Measurements from ENCODE around the gene KMT2D.

The KMT2D gene

DNA sequence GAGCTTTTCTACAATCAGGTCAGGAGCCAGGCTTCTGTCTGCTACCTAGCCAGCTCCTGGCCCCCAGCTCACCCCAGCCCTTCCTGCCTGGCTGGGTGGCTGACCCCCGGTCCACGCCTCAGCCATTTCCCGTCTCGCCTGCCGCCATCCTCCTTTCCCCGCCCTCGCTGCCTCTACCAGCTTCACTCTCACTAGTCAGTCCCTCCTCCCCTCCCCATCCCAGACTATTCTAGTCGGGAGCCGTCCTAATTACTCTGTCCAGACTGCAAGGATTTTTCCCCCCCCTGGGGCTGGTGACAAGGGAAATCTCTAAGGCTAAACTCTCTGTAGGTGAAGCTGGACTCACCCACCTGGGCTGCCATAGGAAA, 33.2 kb upstream of the KMT2D start:
- TF ChIP-seq, protein P1, sequence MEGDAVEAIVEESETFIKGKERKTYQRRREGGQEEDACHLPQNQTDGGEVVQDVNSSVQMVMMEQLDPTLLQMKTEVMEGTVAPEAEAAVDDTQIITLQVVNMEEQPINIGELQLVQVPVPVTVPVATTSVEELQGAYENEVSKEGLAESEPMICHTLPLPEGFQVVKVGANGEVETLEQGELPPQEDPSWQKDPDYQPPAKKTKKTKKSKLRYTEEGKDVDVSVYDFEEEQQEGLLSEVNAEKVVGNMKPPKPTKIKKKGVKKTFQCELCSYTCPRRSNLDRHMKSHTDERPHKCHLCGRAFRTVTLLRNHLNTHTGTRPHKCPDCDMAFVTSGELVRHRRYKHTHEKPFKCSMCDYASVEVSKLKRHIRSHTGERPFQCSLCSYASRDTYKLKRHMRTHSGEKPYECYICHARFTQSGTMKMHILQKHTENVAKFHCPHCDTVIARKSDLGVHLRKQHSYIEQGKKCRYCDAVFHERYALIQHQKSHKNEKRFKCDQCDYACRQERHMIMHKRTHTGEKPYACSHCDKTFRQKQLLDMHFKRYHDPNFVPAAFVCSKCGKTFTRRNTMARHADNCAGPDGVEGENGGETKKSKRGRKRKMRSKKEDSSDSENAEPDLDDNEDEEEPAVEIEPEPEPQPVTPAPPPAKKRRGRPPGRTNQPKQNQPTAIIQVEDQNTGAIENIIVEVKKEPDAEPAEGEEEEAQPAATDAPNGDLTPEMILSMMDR (IDR thresholded peaks at IDR 0.05; ENCODE audit: low read depth, low read length, missing control alignments) = no peak
- in situ Hi-C loops (cut with HindIII; ENCODE audit: low sequenced_read_pairs) = no loop called here
- H3K4me3 ChIP-seq (ENCODE audit: low read depth, low read length) = no peak overlapping the region
- no peak for DNase-seq (ENCODE audit: low read depth)

DNA sequence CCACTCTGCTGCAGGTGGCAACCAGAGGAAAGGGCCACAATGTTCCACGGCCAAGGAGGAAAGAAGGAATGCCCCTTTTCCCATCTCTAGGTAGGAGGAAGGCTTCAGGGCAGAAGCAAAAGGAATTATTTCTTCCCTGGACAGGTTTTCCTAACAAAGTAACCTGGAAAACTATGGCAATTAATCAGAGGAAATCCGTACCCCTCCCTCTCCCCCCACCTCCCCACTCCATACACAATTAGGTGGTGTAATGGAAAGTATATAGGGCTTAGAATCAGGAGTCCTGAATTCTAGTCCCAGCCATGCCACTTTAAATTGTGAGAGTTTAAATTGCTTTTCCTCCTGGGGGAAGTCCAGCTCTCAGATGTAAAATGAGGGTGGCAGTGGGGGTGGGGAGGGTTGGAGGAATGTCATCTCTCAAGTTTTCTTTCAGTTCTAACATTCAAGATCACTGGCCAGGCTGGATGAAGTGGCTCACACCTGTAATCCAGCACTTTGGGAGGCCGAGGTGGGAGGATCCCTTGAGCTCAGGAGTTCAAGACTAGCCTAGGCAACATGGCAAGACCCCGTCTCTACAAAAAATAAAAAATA, 32.3 kb upstream of the KMT2D start:
- DNase-seq (ENCODE audit: low read depth) = no peak
- no peak overlapping the region for H3K4me3 ChIP-seq (ENCODE audit: low read depth, low read length)
- in situ Hi-C loops (cut with HindIII; ENCODE audit: low sequenced_read_pairs) = no loop called here
- TF ChIP-seq, protein P1 (IDR thresholded peaks at IDR 0.05; ENCODE audit: low read depth, low read length, missing control alignments) = no peak

DNA sequence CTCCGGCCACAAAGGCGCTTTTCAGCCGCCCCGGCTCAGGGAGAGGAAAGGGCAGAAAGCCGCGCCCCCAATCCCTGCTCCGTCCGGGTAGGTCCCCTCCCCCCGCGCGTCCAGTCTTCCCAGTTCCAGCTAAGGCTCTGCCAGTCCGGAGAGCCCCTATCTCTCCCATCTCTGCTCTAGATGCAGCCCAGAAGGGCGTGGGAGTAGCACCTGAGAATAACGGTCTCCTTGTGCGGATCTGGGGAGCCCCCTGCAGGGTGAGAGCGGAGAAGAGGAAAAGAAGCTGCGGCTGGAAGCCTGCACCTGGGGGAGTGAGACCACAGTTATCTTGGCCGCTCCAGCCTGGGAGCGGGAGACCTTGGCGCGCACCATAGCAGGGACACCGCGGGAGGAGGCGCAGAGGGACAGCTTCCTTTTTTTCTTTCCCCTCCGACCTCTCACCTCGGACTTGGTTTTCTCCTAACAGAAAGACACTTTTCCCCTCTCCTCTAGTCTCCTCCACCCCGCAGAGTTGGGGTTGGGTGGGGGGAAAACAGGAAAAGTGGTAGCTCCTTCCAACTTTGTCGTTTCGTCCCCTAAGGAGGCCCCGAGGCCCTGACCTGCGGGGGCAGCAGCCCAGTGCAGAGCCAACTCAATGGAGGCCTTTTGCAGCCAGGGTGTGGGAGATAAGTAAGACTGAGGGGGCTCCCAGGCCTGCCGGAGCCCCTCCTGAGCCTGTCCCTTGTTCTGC, 31.7 kb upstream of the KMT2D start:
- TF ChIP-seq, protein P1 (IDR thresholded peaks at IDR 0.05; ENCODE audit: low read depth, low read length, missing control alignments) = peak; percentile 66
- in situ Hi-C loops (cut with HindIII; ENCODE audit: low sequenced_read_pairs) = no loop called here
- H3K4me3 ChIP-seq (ENCODE audit: low read depth, low read length) = peak overlapping the region; percentile 28
- no peak for DNase-seq (ENCODE audit: low read depth)

DNA sequence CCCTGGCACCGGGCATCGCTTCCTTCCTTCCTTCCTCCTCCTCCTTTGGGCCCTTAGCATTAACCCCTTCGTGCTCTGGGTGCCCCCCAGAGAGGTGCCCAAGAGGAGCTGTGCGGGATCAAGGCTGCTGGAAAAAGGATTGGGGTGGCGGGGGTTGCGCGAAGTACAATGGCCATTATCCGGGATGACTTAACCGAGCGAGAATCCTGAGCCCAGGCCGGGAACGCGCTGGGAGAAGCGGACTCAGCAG, 31.2 kb upstream of the KMT2D start:
- H3K4me3 ChIP-seq (ENCODE audit: low read depth, low read length) = peak overlapping the region; percentile 28
- DNase-seq (ENCODE audit: low read depth) = no peak
- in situ Hi-C loops (cut with HindIII; ENCODE audit: low sequenced_read_pairs) = no loop called here
- TF ChIP-seq, protein P1 (IDR thresholded peaks at IDR 0.05; ENCODE audit: low read depth, low read length, missing control alignments) = no peak

DNA sequence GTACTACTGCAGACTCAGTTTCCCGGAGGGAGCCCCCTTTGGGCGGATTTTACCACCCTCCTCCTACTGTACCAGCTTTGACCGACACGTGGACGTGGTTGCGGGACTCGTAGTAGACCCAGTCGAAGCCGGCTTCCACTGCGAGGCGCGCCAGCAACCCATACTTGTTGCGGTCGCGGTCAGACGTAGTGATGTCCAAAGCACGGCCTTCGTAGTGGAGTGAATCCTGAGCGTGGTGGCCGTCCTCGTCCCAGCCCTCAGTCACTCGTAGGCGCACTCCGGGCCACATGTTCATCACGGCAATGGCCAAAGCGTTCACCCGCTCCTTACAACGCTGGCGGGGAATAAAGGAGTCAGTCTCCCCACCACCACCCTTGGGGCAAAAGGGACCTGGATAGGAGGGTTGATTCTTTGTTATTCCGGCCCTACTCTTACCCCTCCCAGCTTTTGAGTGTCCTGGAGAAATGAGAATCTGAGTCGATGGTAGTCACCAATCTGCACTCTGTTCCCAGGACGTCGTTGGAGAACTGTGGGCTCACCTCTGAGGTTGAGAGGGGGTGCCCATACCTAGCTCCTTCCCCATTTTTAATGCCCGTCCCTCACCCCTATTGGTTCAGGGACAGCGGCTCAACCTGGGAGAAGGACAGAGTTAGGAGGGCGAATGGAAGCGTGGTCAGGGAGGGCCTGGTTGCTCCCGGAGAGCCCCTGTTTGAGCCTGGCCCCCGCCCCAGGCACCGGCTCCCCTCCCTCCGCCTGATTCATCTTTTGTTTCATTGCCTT, 30.7 kb upstream of the KMT2D start:
- TF ChIP-seq, protein P1 (IDR thresholded peaks at IDR 0.05; ENCODE audit: low read depth, low read length, missing control alignments) = no peak
- peak overlapping the region; percentile 28 for H3K4me3 ChIP-seq (ENCODE audit: low read depth, low read length)
- in situ Hi-C loops (cut with HindIII; ENCODE audit: low sequenced_read_pairs) = no loop called here
- DNase-seq (ENCODE audit: low read depth) = no peak

DNA sequence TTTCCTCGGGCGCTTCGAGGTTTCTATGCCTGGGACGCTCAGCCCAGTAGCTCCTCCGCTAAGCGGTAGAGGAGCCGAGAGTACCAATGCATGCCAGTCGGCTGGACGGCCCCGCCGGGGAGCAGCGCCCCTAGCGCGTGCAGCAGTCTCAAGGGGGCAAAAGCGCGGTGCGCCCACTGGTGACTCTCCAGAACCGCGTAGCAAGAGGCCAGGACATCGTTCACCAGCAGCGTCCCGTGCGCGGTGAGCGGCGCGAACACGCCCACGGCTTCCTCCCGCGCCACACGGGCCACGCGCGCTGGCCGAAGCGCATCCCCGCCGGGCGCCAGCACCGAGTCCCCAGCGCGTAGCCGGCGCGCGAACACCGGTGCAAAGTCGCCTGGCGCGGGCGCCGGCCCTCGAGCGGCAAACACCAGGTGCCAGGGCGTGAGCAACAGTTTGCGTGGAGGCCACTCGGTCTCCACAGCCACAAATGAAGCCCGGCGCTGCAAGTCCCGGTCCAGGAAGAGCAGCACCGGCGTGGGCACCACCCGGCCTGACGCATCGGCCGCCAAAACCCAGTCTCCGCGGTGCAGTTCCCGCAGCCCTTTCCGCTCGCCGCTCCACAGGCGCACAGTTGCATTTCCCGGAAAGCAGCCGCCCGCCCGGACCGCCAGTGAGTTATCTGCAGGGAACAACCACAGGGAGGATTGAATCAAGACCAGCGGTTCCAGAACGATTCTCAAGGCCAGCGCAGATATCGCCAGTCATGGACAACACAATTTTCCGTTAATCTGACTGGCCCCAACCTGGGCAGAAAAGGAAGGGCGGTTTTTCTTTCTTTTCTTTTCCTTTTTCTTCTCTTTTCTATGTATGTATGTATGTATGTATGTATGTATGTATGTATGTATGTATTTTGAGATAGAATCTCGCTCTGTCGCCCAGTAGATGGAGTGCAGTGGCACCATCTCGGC, 29.5 kb upstream of the KMT2D start:
- peak overlapping the region; percentile 32 for H3K4me3 ChIP-seq (ENCODE audit: low read depth, low read length)
- in situ Hi-C loops (cut with HindIII; ENCODE audit: low sequenced_read_pairs) = no loop called here
- no peak for DNase-seq (ENCODE audit: low read depth)
- TF ChIP-seq, protein P1 (IDR thresholded peaks at IDR 0.05; ENCODE audit: low read depth, low read length, missing control alignments) = peak; percentile 40

Data from astrocyte of the cerebellum (primary cell).